Activated naive CD4-positive, alpha-beta T cell treated with anti-CD3 and anti-CD28 coated beads, Interleukin-2, amount 50 U/mL, for 16 hours (primary cell): ENCODE data around the gene ZNF432.

ENCODE experiments used
- DNase-seq: peaks from one replicate; pipeline ENCODE4 v3.0.0-alpha.2; 2020

ZNF432 gene

GRCh38 chr19:52007806-52008557 lies 40.7 kb downstream of the ZNF432 start, which contains the start of gene ZNF615:
ZNF615 (minus strand) TSS chr19:52008211; CDS start chr19:52003711, 4,500 bp downstream.
- peak; percentile 86 for DNase-seq

DNA sequence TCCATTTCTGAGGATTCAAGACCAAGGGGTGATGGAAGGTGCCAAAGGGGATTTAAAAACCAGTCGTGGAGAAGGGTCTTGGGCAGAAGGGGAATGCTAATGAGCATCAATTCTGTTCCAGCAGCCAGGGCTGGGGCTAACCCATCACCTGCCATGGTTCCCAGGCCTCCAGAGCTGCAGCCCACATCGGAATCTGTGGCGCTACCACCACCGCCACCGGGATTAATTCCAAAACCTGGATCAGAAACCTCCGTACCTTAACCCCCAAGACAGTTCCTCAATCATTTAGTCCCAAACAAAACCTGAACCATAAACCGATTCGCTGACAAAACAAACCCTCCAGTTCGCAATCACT lies 41.2 kb downstream of the ZNF432 start:
- DNase-seq, result no peak

DNA sequence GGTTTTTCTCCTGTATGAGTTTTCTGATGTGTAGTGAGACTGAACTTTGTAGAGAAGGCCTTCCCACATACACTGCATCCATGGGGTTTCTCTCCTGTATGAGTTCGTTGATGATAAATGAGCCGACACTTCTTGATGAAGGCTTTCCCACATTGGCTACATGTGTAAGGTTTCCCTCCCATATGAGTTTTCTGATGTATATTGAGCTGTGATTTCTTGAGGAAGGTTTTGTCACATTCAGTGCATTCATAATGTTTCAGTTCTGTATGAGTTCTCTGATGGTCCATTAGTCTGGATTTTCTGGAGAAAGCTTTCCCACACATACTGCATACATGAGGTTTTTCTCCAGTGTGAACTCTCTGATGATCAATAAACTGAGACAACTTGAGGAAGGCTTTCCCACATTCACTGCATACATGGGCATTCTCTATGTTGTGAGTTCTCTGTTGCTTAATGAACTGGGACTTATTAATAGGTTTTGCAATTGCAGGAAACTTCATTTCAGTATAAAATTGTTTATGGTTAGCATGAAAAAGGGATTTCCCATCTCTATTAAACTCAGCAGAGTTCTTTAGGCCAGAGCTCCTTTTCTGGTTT lies 54.5 kb downstream of the ZNF432 start:
- no peak for DNase-seq

GRCh38 chr19:51993422-51993821 lies 55.2 kb downstream of the ZNF432 start:
- DNase-seq, result no peak

- peak; percentile 87 for DNase-seq
Measured at GRCh38 chr19:51986309-51987291, 62.0 kb downstream of the ZNF432 start, which contains the start of gene ZNF350. ZNF350 (minus strand) TSS chr19:51986840; CDS start chr19:51974360, 12,480 bp downstream.

DNA sequence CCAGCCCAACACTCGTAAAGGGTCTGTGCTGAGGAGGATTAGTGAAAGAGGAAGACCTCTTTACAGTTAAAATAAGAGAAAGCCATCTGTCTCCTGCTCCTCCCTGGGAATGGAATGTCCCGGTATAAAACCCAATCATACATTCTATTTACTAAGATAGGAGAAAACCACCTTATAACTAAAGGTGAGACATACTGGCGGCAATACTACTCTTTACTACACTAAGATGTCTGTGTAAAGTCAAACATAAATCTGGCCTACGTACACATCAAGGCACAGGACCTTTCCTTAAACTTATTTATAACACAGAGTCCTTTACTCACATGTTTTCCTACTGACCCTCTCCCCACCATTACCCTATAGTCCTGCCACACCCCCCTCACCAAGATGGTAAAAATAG lies 65.3 kb downstream of the ZNF432 start:
- DNase-seq, result no peak
